GM18502 (cell line): ENCODE measurements around the gene CDH23.

ENCODE experiments used
- ATAC-seq: cut with Tn5 transposase; IDR thresholded peaks from one replicate; pipeline ENCODE4 v1.9.1; 2021; ENCODE audit warnings: mild to moderate bottlenecking; ENCODE audit not compliant: unreplicated experiment, poor library complexity

Gene CDH23

GRCh38 chr10:71526653-71527052 lies 129.9 kb downstream of the CDH23 start:
- ATAC-seq: no peak

- ATAC-seq: no peak
Observed at GRCh38 chr10:71527135-71527534, 130.4 kb downstream of the CDH23 start.

- ATAC-seq: no peak
Observed at GRCh38 chr10:71528371-71529206, 131.9 kb downstream of the CDH23 start.

GRCh38 chr10:71529207-71529827 lies 132.6 kb downstream of the CDH23 start:
- no peak for ATAC-seq

GRCh38 chr10:71530781-71531180 lies 134.1 kb downstream of the CDH23 start:
- ATAC-seq: no peak

GRCh38 chr10:71531485-71532446 lies 135.0 kb downstream of the CDH23 start:
- ATAC-seq: no peak

GRCh38 chr10:71532878-71533277 lies 136.2 kb downstream of the CDH23 start:
- no peak for ATAC-seq

GRCh38 chr10:71533936-71534335 lies 137.2 kb downstream of the CDH23 start:
- no peak for ATAC-seq

- no peak for ATAC-seq
Observed at GRCh38 chr10:71534568-71535194, 138.0 kb downstream of the CDH23 start.

- no peak for ATAC-seq
Observed at GRCh38 chr10:71536332-71536731, 139.6 kb downstream of the CDH23 start.

GRCh38 chr10:71537125-71537524 lies 140.4 kb downstream of the CDH23 start:
- no peak for ATAC-seq

- ATAC-seq: no peak
Observed at GRCh38 chr10:71537681-71538080, 141.0 kb downstream of the CDH23 start.

- no peak for ATAC-seq
Observed at GRCh38 chr10:71538608-71539260, 142.0 kb downstream of the CDH23 start.

- no peak for ATAC-seq
Observed at GRCh38 chr10:71539442-71540118, 142.9 kb downstream of the CDH23 start.

- ATAC-seq: no peak
Observed at GRCh38 chr10:71542478-71542877, 145.8 kb downstream of the CDH23 start.

- no peak for ATAC-seq
Observed at GRCh38 chr10:71543608-71544170, 147.0 kb downstream of the CDH23 start.

GRCh38 chr10:71545001-71545400 lies 148.3 kb downstream of the CDH23 start:
- ATAC-seq: no peak

- no peak for ATAC-seq
Observed at GRCh38 chr10:71546220-71546619, 149.5 kb downstream of the CDH23 start.

GRCh38 chr10:71547312-71547711 lies 150.6 kb downstream of the CDH23 start:
- no peak for ATAC-seq
